Stimulated activated CD4-positive, alpha-beta T cell treated with anti-CD3 and anti-CD28 coated beads, Interleukin-12 subunit alpha, Interleukin-12 subunit beta, amount 100 ng/mL, for 24 hours (primary cell): ENCODE measurements around the gene ITGB1BP1.

Source experiments
- DNase-seq, 2 experiments: peaks; one replicate each; pipeline ENCODE4 v3.0.0-alpha.2; 2020; ENCODE audit warnings: low read depth in 2 of 2

The ITGB1BP1 gene

DNA sequence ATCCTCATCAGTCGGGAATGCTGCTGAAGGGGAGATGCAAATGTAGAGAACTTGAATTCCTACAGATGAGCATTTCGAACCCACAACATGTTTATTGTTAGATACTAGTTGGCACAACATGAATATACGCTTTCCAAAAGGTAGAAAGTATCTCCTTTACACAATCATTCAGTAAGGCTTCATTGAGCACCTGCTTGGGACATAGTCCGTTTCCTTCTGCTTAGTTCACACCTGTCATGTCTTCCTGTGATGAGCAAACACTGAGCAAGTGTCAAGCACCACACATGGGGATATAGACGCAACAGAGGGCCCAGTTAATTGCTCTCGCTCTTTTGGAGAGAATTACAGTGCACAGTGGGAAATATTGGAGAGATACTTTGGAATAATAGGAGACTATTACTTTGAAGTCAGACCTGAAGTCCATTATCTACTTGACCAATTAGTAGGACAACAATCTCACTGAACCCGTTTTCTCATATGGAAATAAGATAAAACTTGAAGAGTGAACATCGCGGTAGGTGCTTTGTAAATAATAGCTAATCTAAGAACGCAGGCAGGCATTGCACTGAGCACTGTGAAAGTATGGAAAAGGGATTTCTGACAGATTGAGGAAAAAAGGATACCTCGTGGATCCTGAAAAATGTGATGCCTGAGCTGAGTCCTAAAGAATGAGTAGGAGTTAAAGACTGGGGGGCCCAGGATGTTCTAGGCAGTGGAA is 1.3 kb upstream of the ITGB1BP1 start:
- no peak for DNase-seq

DNA sequence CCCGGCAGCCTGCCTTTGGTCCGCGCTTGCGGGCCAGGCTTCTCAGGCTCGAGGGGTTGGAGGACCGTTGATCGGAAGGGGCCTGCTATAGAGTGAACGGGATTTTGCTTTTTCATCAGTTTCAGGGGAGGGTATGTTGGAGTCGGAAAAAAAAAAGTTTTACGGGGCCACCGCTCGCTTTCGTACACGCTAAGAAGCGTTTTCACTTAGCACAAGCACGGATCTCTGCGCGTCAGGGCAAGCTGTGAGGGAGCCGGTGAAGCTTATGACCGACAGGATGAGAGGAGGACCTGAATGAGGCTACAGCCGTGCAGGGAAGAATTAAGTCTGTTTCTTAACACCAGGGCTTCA is 569 bp upstream of the ITGB1BP1 start:
- no peak for DNase-seq

DNA sequence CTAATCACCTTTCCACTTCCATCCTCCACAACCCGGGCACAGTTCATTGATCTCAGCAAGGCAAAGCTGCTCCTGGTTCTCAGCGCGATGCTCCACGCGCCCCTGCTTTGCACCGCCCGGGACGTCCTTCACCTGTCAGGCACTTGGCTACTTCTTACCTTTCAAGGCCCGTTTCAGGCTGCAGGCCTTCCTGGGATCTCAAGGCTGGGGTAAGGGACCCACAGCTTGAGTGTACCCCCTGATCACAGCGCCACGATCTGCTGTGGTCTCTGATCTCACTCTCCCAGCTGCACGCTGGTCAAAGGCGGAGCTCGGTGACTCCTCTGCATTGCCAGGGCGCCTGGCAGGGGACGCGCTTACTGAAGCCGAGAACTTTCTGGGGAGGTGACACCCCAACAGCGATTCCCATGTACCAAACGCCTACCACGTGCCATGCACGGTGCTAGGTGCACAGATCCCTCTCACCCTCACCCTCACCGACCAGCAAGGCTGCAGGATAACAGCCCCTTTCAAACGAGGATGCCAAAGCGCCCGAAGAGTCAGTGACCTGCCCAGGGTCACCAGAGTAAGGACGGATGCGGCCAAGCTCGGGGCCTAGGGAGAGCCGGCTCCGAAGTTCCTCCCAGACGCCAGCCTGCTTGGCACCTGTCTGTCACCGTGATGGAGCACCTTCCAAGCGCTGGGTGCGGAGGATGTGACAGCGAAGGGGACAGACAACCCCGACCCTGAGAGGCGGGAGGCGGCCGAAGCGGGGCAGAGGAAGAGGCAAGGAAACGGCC is 818 bp downstream of the ITGB1BP1 start:
- peak; percentile 25 to 42 for DNase-seq

DNA sequence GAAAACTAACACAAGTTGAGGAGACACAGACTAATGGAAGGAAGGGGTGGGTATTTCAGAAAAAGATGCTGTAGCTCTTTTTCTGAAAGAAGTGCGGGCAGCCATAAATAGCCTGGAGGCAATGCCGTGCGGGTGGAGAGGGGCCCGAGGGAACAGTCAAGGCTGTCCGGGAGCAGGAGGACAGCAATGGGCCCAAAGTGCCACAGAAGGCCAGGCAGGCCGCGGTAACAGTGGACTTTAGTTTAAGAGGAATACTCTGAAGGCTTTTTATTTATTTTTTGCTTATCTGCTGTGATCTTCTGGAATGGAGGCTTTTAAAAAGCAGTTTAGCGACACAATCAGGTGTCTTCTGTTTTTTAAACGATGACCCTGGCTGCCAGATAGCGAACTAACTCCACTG is 2.8 kb downstream of the ITGB1BP1 start:
- DNase-seq: no peak

DNA sequence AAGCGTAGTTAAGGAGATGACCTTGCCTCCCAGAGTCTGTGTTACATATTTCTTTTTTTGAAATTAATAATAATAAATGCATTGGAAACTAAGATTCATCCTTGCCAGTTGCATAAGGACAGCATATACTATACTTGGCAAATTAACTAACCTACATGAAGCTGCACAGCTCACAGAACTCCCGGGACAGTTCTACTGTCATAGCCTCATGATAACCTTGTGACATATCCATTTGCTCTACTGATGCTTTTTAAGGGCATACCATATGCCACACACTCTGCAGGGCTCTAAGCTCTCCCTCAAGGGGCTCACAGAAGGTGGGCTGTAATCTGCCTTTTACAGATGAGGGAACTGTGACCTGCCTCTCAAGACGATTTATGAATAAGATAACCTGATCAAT is 3.8 kb downstream of the ITGB1BP1 start:
- no peak for DNase-seq

DNA sequence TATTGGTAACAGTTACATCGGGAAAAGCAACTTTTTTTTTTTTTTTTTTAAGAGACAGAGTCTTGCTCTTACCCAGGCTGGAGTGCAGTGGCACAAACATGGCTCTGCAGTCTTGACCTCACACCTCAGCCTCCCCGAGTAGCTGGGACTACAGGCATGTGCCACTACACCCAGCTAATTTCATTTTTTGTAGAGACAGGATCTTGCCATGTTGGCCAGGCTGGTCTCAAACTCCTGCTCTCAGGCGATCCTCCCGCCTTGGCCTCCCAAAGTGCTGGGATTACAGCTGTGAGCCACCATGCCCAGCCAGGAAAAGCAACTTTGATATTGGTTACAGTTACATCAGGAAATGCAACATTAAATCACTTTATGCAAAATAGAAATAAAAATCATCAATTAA is 4.6 kb downstream of the ITGB1BP1 start:
- DNase-seq: no peak

DNA sequence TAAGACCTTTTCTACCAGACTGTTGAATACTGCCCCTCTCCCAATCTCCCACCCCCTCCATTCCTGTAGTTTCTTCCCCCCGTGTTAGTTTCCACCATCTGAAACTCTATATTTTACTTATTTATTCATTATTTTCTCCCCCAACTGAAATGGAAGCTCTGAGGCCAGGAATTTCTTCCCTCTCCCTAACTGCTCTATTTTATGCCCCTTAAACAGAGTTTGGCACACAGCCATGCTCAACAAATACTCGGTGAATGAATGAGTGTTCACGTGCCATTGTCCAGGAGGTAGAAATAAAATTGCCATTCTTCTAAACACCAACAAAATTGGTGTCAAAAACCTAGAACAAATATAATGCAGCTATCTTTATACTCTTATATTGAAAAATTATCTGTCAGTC is 5.6 kb downstream of the ITGB1BP1 start:
- DNase-seq: no peak

DNA sequence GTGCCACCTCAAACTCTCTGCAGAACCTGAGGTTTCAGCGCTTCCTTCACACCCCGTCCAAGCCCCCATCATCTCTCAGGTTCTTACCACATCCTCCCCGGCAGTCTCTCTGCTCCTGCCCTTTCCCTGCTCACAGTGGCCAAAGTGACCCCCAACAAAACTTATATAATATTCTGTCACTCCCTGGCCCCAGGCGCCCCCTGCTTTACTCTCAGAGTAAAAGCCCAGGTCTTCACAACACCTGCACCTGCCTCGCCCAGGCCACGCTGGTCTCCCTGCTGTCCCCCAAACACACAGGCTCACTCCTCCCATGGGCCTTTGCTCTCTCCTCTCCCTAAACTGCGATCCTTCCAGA is 6.4 kb downstream of the ITGB1BP1 start:
- DNase-seq: no peak

DNA sequence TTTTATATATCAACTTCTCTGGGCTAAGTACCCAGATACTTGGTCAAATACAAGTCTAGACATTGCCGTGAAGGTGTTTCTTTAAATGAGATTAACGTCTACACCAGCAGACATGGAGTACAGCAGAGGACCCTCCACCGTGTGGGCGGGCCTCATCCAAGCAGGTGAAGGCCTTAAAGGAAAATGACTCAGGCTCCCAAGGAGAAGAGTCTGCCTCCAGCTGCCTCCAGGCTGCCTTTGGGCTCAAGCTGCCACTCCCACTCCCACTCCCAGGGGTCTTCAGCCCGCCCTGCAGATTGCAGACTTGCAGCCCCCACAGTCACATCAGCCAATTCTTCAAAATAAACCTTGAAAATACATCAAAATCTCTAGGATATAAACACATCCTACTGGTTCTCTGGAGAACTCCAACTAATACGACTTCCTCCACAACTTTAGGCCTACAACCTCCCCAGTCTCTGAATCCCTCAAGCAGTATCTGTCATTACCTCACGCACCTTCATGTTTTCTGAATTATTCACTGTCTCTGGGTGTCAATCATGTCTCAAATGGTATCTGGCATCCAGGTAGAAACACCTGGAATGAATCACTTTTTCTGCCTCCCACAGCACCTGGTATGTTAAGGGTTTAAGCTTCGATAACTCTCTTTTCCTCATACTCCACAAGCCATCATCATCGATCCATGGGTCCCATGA is 6.9 kb downstream of the ITGB1BP1 start:
- DNase-seq: no peak

DNA sequence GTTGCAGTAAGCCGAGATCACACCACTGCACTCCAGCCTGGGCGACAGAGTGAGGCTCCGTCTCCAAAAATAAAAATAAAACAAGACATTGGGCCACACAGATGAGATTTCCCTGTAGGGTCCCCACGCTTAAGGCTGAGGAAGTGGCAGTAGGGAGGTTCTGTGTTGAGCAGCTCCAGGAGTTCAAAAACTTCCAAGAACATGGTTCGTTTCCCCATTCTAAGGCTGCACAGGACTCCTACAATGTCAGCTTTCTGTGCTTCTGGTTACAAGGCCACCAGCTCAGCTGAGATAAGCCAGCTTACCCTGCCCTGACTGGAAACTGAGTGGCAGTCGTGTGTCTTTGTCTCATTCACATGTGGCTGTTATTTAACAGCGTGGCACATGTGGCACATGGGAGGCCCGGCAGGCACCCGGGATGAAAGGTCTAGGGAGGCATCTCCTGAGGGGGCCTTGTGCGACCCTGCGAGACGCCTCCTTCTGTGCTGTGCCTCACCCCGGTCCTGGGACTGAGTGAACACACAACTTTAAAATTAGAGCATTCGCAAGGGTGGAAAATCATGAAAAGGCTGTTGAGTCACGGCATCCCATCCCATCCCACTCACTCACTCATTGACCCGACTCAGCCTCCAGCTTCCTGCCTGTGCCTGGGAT is 7.7 kb downstream of the ITGB1BP1 start:
- no peak for DNase-seq

DNA sequence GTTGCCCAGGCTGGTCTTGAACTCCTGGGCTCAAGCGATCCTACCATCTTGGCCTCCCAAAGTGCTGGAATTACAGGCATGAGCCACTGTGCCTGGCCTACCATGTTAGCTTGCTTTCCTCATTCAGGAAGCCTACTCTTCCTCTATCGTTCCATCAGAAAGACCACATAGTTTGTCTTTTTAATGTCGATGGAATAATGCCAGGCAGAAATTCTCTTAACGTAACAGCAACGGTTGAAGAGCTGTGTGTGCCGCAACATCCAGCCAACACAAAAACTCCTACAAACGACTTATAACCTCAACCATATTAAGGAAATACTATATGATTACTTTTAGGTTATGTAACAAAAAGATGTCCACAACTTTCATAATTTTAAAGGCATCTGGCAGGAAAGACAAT is 10.5 kb downstream of the ITGB1BP1 start:
- DNase-seq: no peak

DNA sequence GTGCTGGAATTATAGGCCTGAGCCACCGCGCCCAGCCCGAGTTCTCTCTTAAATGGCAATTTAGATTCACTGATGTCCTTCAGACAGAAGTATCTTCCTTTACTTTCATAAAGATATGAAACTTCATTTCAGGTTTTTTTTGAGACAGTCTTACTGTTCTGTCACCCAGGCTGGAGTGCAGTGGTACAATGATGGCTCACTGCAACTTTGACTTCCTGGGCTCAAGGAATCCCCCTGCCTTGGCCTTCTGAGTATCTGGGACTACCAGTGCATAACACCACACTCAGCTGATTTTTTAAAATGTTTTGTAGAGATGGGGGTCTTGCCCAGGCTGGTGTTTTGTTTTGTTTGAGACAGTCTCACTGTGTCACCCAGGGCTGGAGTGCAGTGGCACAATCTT is 13.2 kb downstream of the ITGB1BP1 start:
- DNase-seq: no peak

DNA sequence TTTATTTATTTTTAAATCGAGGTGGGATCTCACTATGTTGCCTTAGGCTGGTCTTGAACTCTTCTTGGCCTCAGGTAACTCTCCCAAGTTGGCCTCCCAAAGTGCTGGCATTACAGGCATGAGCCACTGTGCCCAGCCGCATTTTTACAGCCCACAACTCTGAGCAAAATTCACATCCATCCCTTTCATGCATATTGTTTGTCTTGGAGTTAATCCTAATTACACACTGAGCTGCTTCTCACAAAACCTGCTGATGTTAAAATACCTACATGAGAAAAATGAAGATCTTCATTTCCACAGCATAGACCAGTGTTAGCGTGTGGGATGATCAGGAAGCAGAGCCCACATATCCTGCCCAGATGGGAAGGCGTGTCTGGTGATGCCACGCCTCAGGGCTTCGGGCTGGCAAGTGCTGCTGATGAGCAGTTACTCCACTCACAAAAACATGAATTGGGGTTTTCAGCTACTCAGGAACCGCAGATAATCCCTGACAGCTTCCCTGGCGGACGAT is 14.6 kb downstream of the ITGB1BP1 start:
- DNase-seq: no peak

DNA sequence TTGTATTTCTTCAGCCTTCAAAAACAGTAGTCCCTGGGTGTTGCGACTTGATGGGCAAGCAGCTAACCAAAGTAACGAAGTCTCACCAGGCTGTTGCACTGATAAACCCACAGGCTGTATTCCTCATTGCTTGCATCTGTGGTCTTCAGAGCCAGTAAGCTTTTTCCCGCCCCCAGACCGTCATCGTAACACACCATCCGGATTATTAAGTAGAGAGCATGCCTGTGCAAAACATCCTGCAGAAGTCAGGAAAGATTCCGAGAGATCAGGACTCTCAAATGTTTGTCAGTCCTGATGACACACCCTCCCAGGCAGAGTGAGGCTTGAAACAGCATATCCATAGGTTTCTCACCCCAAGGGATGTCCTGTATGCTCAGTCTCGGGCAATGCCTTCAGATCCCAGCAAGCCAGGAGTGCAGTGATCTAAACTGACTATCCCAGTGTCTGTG is 15.9 kb downstream of the ITGB1BP1 start:
- DNase-seq: no peak

DNA sequence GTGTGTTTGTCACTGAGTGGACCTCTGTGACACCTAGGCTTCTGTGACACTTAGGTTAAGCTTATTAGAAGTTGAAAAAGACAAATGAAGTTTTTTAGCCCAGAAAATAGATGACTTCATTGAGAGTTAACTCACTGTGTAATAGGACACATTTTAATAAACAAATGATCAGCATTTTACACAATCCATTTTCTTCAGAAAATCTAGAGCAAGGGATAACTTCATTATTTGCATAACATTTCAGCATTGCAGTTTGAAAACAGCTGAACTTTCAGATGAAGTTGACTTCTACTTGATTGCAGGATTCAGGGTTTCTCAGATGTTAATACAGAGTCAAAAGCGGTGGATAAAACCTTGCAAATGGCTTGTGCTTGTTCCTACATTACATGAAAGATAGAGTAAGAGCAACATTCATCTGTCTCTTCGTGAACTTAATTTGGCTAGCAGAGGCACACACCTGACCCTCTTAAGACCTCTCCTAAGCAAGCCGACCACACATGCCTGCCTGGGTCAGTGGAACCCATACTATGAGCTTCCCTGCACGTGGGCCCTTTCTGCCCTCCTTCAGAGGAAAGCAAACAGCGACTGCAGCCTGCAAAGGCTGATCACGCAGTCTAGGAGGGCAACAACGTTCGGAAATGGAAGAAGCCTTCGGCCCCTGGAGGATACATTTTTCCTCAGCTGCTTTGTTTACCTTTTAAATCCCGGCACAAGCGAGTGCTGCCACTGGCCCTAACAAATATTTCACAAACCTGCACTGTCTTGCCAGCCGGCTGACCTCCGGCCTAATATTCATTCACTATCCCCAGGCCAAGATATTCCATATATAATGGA is 16.6 kb downstream of the ITGB1BP1 start:
- no peak for DNase-seq

DNA sequence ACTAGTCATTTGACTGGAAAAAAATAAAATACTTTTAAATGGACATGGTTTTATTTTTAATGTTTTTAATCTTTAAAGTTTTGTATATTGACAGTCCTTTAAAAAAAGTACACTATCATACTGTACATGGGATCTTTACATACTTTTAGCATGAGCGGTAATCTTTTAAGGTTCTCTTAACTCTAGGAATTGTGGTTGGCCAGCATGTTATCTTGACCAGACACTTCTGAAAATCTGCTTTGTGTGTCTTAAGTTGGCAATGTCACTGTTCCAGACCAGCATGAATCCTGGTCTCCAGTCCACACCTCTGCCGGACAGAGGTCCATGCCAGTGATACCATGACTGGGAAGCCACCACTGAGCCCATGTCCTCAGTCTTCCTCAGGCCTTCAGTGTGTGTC is 17.7 kb downstream of the ITGB1BP1 start:
- no peak for DNase-seq

DNA sequence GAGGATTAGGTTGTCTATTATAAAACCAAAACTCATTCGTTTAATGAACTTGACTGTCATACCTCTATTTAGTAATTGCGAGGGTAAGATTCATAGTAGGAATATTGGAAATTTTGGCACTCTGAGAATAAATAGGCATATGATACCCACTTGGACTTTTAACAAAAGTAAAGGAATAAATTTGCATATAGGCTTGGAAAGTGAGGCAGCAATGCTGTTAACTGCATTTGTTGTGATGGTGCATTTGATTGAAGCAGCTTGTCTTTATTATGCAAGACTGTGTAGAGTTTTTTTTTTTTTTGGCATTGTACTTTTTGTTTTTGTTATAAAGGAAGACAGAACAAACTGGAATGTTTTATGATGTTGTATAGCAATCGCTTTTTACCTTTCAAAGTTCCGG is 18.9 kb downstream of the ITGB1BP1 start:
- no peak for DNase-seq

DNA sequence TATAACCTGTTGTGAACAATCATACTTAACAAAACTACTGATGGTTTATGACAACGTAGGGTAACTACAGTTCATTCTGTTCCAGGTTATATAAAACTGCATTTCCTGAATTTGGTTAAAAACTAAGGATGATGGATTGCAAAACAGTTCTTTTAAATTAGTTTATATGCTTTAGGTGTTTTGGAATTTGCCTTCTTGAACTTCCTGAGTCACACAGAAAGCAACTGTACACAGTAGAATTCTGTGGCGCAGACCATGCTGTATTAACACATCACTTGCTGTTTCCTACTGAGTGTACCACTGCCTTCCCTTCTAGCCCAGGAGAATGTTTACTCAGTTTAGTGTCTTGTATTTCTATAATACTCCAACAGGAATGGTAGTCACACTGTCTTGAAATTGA is 19.4 kb downstream of the ITGB1BP1 start:
- DNase-seq: no peak

DNA sequence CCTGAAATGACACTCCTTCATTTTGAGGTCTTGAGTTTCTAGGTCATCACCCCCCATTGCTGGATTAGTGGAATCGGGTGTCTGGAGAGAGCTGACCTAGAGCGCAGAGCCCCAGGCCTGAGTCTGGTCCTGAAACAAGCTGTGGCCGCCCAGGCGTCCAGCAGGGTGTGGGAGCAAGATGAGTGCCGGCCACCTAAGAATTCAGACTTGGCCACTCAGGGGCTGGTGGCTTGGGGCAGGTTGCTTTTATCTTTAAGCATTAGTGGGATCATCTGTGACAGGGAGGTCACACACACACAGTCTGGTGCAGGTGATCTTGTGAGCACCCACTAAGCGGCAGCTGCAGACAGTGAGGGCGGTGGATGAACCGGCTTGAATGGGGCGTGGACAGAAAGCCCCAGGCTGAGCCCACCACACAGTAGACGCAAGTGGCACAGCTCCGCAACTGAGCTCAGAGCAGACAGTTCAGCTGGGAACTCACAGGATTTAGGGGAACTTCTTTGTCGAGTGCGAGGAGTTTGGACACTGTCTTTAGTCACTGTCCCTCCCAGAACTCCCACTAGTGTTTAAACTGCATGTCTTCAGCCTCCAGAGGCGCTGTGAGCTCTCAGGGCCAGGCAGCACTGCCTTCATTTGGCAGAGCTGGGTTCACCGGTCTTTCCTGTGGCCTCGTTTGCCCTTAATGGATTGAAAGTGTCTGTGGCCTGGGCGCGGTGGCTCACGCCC is 21.5 kb downstream of the ITGB1BP1 start:
- no peak for DNase-seq

DNA sequence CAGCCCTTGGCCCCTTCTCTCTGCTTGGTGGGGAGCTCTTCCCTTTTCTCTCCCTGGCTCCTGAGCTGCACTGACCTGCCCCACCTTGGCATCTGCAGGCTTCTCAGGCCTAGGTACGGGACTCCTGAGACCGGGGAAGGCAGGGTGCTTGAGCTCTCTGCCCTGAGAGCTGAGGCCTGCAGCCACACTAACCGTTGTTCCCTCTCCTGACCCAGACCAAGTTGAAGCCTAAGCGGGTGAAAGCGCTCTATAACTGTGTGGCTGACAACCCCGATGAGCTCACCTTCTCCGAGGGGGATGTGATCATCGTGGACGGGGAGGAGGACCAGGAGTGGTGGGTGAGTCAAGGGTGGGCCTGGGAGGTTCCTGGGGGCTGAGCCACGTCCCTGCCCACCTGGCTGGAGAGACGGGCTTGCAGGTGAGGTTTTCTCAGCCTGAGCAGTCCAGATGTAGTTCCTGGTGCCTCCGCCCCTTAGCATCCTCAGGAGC is 22.2 kb downstream of the ITGB1BP1 start:
- DNase-seq: no peak
